ENCODE measurements around the gene FN3K. TPM values are rescaled to one million over a fixed set of nuclear protein-coding genes. Genes with fewer than 3 reads are reported as not detected.

Gene FN3K
- total and polyA plus RNA-seq, 2 of the 13 experiments (the other 11 are each of a cell fraction or from before 2014, with no cell fraction given) = 3.5 to 12.2 TPM

DNA sequence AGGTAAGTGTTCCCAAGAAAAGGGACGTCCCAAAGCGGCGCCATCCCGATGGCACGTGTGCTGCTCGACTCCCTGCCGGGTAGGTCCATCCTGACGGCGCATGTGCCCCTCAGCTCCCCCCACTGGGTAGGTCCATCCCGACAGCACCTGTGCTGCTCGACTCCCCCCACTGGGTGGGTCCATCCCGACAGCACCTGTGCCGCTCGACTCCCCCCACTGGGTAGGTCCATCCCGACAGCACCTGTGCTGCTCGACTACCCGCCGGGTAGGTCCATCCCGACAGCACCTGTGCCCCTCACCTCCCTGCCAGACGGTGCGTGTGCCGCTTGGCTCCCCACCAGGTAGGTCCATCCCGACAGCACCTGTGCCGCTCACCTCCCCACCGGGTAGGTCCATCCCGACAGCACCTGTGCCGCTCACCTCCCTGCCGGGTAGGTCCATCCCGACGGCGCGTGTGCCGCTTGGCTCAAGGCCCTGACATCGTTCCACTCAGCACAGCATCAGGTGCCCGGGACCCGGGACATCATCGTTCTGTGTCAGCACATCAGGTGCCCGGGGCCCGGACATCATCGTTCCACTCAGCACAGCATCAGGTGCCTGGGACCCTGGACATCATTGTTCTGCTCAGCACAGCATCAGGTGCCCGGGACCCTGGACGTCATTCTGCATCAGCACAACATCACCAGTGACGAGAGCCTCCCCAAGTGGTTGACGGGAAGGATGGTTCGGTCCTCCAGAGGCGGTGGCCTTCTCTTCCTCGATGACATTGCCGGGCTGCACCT, 5.7 kb upstream of the FN3K start (continued):
- TF ChIP-seq SYNCRIP (IDR thresholded peaks at IDR 0.05; ENCODE audit: insufficient read depth, low read depth, low read length) = no peak
- no peak for TF ChIP-seq KLF15 (CRISPR knock-in tag; IDR thresholded peaks at IDR 0.05; ENCODE audit: borderline replicate concordance)
- TF ChIP-seq MEIS2 (CRISPR knock-in tag; IDR thresholded peaks at IDR 0.05) = no peak
- TF ChIP-seq, protein P1, sequence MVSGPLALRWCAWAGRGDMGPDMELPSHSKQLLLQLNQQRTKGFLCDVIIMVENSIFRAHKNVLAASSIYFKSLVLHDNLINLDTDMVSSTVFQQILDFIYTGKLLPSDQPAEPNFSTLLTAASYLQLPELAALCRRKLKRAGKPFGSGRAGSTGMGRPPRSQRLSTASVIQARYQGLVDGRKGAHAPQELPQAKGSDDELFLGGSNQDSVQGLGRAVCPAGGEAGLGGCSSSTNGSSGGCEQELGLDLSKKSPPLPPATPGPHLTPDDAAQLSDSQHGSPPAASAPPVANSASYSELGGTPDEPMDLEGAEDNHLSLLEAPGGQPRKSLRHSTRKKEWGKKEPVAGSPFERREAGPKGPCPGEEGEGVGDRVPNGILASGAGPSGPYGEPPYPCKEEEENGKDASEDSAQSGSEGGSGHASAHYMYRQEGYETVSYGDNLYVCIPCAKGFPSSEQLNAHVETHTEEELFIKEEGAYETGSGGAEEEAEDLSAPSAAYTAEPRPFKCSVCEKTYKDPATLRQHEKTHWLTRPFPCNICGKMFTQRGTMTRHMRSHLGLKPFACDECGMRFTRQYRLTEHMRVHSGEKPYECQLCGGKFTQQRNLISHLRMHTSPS (CRISPR knock-in tag; IDR thresholded peaks at IDR 0.05; ENCODE audit: low read depth) = 0 out of 2 replicates have a peak, but pooled peaks have one; percentile 38
- TF ChIP-seq KAT7 (CRISPR knock-in tag; IDR thresholded peaks at IDR 0.05; ENCODE audit: borderline replicate concordance) = no peak
- TF ChIP-seq SKI (IDR thresholded peaks at IDR 0.05; ENCODE audit: partially characterized antibody) = no peak
- 0 out of 2 replicates have a peak, but pooled peaks have one; percentile 25 for TF ChIP-seq NRL (CRISPR knock-in tag; IDR thresholded peaks at IDR 0.05; ENCODE audit: borderline replicate concordance)
- TF ChIP-seq AGO2 (optimal IDR thresholded peaks at IDR 0.05; ENCODE audit: low read depth, low read length) = peak; percentile 40
- TF ChIP-seq ZNF878 (CRISPR knock-in tag; IDR thresholded peaks at IDR 0.05) = no peak
- TF ChIP-seq, protein P2, sequence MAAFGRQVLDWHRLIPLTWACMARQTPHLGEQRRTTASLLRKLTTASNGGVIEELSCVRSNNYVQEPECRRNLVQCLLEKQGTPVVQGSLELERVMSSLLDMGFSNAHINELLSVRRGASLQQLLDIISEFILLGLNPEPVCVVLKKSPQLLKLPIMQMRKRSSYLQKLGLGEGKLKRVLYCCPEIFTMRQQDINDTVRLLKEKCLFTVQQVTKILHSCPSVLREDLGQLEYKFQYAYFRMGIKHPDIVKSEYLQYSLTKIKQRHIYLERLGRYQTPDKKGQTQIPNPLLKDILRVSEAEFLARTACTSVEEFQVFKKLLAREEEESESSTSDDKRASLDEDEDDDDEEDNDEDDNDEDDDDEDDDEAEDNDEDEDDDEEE (CRISPR knock-in tag; IDR thresholded peaks at IDR 0.05) = no peak
- no peak for TF ChIP-seq ZNF235 (CRISPR knock-in tag; IDR thresholded peaks at IDR 0.05; ENCODE audit: borderline replicate concordance)
- TF ChIP-seq ZNF776 (CRISPR knock-in tag; IDR thresholded peaks at IDR 0.05) = no peak
- no peak for TF ChIP-seq GZF1 (CRISPR knock-in tag; IDR thresholded peaks at IDR 0.05)
